COLO668 (cell line): ENCODE measurements around the gene LIPA.
"Not testable (repeated sequence)": the region's sequence is repeated elsewhere in the genome, so short reads cannot be mapped to it uniquely, and the experiment has no call there.

Source experiments
- DNase-seq: peaks from one replicate; lab custom pipeline; 2025; ENCODE audit not compliant: unreplicated experiment; lab: John Stamatoyannopoulos, UW

Gene LIPA

GRCh38 chr10:89171263-89171872, 80.2 kb downstream of the LIPA start:
- no peak for DNase-seq

- not testable (repeated sequence) for DNase-seq
Observed at GRCh38 chr10:89168354-89168900, 83.1 kb downstream of the LIPA start.

- DNase-seq, result no peak
Observed at GRCh38 chr10:89167915-89168314, 83.7 kb downstream of the LIPA start.

- DNase-seq, result no peak
Observed at GRCh38 chr10:89165923-89166322, 85.7 kb downstream of the LIPA start.

GRCh38 chr10:89164920-89165319, 86.7 kb downstream of the LIPA start:
- DNase-seq, result no peak

GRCh38 chr10:89164080-89164479, 87.5 kb downstream of the LIPA start:
- DNase-seq, result no peak
